Measurements from ENCODE around the gene THRB.
"Not testable (repeated sequence)": the region's sequence is repeated elsewhere in the genome, so short reads cannot be mapped to it uniquely, and the experiment has no call there.

THRB gene

DNA sequence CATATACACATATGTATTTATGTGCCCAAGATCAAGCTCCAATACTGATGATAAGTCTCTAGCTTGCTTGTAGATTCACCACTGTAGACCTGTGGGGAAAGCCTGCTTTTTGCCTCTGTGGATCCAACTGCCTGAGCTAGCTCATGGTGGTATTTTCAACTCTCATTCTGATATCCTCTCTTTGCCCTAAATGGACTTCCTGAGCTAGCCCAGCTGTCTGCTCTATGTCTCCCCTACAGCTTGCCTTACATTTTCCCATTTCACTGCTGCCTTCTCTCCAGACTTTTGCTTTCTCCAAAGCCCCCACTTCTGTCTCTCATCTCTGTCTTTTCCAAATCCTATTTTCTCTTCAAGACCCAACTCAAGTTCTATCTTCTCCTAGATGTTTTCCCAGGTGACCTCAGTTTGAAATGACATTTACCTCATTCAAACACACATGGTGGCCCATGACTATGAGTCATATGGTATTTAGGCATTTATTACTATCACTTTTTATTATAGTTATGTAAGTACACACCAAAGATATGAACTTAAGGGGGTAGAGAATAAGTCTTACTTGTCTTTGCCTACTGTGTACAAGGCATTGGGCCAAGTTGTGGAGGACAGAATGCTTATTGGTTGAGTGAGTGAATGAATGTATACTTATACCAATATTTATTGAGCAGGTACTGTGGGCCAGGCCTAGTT, 357.9 kb downstream of the THRB start:
- no peak for DNase-seq

DNA sequence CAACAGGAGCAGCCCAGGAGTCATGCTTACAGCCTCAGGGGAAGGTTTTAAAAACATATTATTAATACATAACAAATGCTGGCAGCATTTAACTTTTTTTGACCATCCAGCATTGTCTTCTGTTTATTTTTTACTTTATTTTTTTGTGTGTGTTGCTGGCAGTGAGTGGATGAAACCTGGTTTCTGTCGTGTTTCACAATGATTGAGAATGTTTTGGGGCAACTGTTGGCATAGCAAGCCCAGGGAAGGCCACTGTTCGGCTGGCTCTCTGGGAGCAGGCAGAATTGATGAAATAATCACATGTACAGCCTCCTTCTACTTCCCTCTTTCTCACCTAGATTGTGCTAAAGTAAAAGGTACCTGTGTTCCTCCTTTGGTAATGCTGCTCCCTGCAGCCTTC, 359.4 kb downstream of the THRB start:
- DNase-seq = no peak

GRCh38 chr3:24133942-24134341, 360.7 kb downstream of the THRB start:
- DNase-seq = no peak

- DNase-seq = no peak
Observed at GRCh38 chr3:24133436-24133835, 361.2 kb downstream of the THRB start.

DNA sequence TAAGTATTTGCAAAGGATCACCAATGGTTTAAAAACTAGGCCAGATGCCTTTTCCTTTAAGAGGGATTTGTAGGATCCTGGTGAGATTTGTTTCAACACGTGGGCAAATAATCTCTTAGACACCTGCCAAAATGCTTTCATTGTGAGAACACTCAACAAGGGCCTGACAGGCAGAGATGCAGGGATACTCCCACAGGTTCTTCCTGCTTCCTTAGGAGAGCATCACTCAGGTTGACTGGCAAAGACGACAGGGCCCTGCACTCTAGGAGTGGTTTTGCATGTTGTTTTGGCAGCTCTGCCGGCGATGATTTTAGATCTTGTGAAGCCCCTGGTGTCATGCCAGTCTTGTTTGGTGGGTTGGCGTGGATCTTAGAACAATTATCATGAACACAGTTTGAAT, 365.1 kb downstream of the THRB start:
- DNase-seq = peak; percentile 31

GRCh38 chr3:24128199-24129005, 366.2 kb downstream of the THRB start:
- peak; percentile 34 for DNase-seq

DNA sequence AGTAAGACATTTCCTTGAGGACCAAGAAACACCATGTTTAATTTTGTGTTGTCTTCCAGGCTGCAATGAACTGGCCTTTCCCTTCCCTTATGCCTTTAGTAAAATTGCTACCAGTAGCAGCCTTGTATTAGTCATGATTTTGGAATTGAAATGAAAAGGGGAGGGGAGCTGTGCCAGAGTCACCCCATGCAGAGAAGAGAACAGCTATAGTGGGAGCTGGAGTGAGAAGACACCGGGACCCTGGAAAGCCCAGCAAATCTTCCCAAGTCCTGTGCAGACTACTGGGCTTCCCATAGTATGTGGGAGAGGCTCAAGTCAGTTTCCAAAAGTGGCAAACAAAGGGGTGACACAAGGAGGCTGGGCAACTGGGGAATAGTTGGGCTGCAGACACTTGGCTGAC, 371.1 kb downstream of the THRB start:
- no peak for DNase-seq

GRCh38 chr3:24120434-24120833, 374.2 kb downstream of the THRB start:
- DNase-seq = no peak

GRCh38 chr3:24119321-24119751, 375.3 kb downstream of the THRB start:
- no peak for DNase-seq

GRCh38 chr3:24117508-24117907, 377.1 kb downstream of the THRB start:
- no peak for DNase-seq

DNA sequence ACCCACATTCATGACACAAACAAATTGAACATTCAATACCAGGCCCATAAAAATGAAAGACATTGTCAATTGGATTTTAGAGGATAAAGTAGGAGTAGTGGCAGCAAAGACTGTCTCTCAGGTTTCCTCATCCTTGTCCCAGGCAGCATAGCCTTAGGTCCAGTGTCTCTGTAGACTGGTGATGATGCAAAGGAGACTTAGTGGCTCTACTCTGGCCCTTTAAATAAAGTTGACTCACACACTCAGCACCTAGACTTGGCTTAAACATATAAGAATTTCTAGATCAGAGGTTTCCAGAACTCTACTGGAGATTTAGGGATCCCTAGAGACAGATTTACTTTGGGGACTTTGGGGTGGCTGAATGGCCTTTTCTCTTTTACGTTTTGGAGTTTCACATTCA, 382.9 kb downstream of the THRB start:
- DNase-seq = no peak

- DNase-seq = no peak
Observed at GRCh38 chr3:24110051-24110450, 384.6 kb downstream of the THRB start.

GRCh38 chr3:24101676-24102168, 392.9 kb downstream of the THRB start:
- no peak for DNase-seq

- DNase-seq = no peak
Observed at GRCh38 chr3:24100696-24101402, 393.8 kb downstream of the THRB start.

DNA sequence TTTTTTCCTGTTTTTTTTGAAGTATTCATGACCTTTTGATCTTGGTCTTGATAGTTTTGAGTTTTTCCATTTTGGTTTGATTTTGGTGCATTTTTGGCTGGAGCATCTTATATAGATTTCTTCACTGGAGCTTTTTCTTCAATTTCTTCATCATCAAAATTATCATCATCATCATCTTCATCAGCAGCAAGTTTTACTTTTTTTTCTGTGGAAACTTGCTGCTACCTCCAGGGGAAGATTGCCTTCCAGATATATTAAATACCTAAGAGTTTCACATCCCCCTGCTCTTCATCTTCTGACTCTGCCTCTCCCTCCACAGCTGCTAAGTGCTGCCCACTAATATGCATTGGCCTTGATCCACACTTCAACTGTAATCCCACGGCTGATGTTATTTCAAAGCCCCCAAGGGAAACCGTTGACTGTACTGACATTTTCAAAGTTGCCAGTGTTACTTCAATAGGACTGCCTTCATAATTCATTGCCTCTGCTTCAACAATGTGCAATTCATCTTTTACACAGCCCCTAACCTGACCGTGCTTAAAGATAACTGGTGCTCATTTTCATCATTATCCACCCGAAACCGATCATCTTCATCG, 397.9 kb downstream of the THRB start:
- DNase-seq = no peak

GRCh38 chr3:24096271-24096670, 398.4 kb downstream of the THRB start:
- no peak for DNase-seq

GRCh38 chr3:24094818-24095217, 399.8 kb downstream of the THRB start:
- DNase-seq = not testable (repeated sequence)

GRCh38 chr3:24088782-24089181, 405.9 kb downstream of the THRB start:
- DNase-seq = no peak

GRCh38 chr3:24087469-24087868, 407.2 kb downstream of the THRB start:
- no peak for DNase-seq

GRCh38 chr3:24086617-24087404, 407.8 kb downstream of the THRB start:
- peak; percentile 85 for DNase-seq

- no peak for DNase-seq
Observed at GRCh38 chr3:24086206-24086605, 408.4 kb downstream of the THRB start.

GRCh38 chr3:24072193-24072592, 422.5 kb downstream of the THRB start:
- no peak for DNase-seq

Data from NCI-H1092 (cell line).